Measurements from ENCODE around the gene KY.

The KY gene

GRCh38 chr3:134659391-134660045 is 8.7 kb upstream of the KY start:
- Mint-ChIP-seq H3K9me3 (peaks cover 5% of the 10 kb centered on the region), H3K36me3 (peaks cover 3% of the 10 kb centered on the region), H3K27ac (no peak overlapping the region), H3K4me1 (peaks cover 3% of the 10 kb centered on the region), H3K4me3 (no peak overlapping the region), H3K27me3 (peaks cover 15% of the 10 kb centered on the region)
- DNase-seq (ENCODE audit: low spot score in 2 of 2) (no peak), ATAC-seq (ENCODE audit: low read depth) (no peak)

GRCh38 chr3:134658555-134658954 is 7.7 kb upstream of the KY start:
- Mint-ChIP-seq H3K4me1 (peaks cover 3% of the 10 kb centered on the region), H3K36me3 (peaks cover 3% of the 10 kb centered on the region), H3K27me3 (peaks cover 13% of the 10 kb centered on the region), H3K9me3 (peaks cover 5% of the 10 kb centered on the region), H3K4me3 (no peak overlapping the region), H3K27ac (no peak overlapping the region)
- DNase-seq (ENCODE audit: low spot score in 2 of 2), result no peak
- ATAC-seq (ENCODE audit: low read depth), result no peak

DNA sequence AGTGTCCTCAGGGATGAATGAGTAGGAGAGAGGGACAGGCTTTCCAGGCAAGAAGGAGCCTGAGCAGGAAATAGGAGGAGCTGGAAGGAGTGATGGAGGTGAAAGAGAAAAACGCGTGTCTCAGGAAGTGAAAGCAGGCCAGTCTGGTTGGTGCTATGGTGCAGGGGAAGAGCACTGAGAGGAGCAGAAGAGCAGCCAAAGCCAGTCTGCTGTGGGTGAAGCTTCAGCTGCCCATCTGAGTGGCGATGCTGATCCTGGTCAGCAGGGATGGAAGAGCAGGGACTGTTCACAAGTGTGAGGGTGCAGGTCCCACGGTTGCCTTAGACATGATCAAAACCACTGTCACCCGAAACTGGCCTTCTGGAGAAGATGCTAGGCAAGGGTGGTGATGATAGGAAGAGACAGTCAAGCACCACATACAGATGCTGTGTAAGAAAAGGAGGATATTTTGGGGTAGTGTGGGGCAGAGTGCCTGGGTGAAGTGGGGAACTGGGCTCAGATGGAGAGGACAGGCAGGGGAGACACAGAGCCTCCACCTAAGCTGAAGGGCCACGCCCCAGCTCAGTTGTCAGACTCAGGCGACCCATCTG is 5.5 kb upstream of the KY start:
- peaks cover 3% of the 10 kb centered on the region for H3K9me3 Mint-ChIP-seq
- peaks cover 14% of the 10 kb centered on the region for H3K27me3 Mint-ChIP-seq
- DNase-seq (ENCODE audit: low spot score in 2 of 2), result no peak
- no peak overlapping the region for H3K4me3 Mint-ChIP-seq
- no peak for ATAC-seq (ENCODE audit: low read depth)
- H3K4me1 Mint-ChIP-seq, result peaks cover 3% of the 10 kb centered on the region
- peaks cover 2% of the 10 kb centered on the region for H3K36me3 Mint-ChIP-seq
- H3K27ac Mint-ChIP-seq, result no peak overlapping the region

DNA sequence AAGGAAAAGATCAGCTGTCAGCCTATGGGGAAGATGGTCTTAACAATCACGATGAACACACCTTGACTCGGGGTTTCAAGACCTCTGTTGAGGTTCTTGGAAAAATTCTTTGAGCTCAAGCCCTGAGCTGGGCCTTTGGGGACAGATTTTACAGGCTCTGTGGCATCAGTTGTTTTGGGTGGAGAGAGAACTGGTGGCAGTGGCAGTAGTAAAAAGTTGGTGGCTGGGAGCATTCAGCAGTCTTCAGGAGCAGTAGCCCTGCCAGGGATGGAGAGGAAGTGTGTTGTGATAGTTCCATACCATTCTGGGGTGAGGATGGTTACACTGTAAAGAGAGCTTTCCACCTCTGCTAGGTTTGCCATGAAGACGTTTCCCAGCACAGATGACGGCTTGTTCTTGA is 4.9 kb upstream of the KY start:
- no peaks in the 10 kb centered on the region for H3K9me3 Mint-ChIP-seq
- DNase-seq (ENCODE audit: low spot score in 2 of 2) (no peak), ATAC-seq (ENCODE audit: low read depth) (no peak)
- H3K4me3 Mint-ChIP-seq, result no peak overlapping the region
- no peak overlapping the region for H3K27ac Mint-ChIP-seq
- H3K36me3 Mint-ChIP-seq, result peaks cover 2% of the 10 kb centered on the region
- peaks cover 11% of the 10 kb centered on the region for H3K27me3 Mint-ChIP-seq
- peaks cover 3% of the 10 kb centered on the region for H3K4me1 Mint-ChIP-seq

- Mint-ChIP-seq H3K27ac (no peak overlapping the region), H3K4me3 (no peak overlapping the region), H3K9me3 (no peaks in the 10 kb centered on the region), H3K4me1 (peaks cover 3% of the 10 kb centered on the region), H3K27me3 (peaks cover 11% of the 10 kb centered on the region), H3K36me3 (peaks cover 2% of the 10 kb centered on the region)
- ATAC-seq (ENCODE audit: low read depth), result no peak
- DNase-seq (ENCODE audit: low spot score in 2 of 2), result no peak
Observed at GRCh38 chr3:134654031-134654430, 3.2 kb upstream of the KY start.

- DNase-seq (ENCODE audit: low spot score in 2 of 2) (no peak), ATAC-seq (ENCODE audit: low read depth) (no peak)
- peaks cover 8% of the 10 kb centered on the region for H3K27me3 Mint-ChIP-seq
- H3K27ac Mint-ChIP-seq, result no peak overlapping the region
- H3K36me3 Mint-ChIP-seq, result peaks cover 2% of the 10 kb centered on the region
- no peaks in the 10 kb centered on the region for H3K9me3 Mint-ChIP-seq
- H3K4me1 Mint-ChIP-seq, result peaks cover 3% of the 10 kb centered on the region
- no peak overlapping the region for H3K4me3 Mint-ChIP-seq
Observed at GRCh38 chr3:134652886-134653630, 2.2 kb upstream of the KY start.

- Mint-ChIP-seq H3K27ac (no peak overlapping the region), H3K9me3 (no peaks in the 10 kb centered on the region), H3K4me3 (no peak overlapping the region), H3K27me3 (peaks cover 8% of the 10 kb centered on the region), H3K4me1 (peaks cover 3% of the 10 kb centered on the region), H3K36me3 (peaks cover 2% of the 10 kb centered on the region)
- DNase-seq (ENCODE audit: low spot score in 2 of 2) (no peak), ATAC-seq (ENCODE audit: low read depth) (no peak)
Observed at GRCh38 chr3:134652409-134652831, 1.6 kb upstream of the KY start.

GRCh38 chr3:134651347-134652041 is 672 bp upstream of the KY start:
- peaks cover 7% of the 10 kb centered on the region for H3K27me3 Mint-ChIP-seq
- no peaks in the 10 kb centered on the region for H3K9me3 Mint-ChIP-seq
- no peak overlapping the region for H3K4me3 Mint-ChIP-seq
- H3K27ac Mint-ChIP-seq, result no peak overlapping the region
- DNase-seq (ENCODE audit: low spot score in 2 of 2) (no peak), ATAC-seq (ENCODE audit: low read depth) (no peak)
- peaks cover 2% of the 10 kb centered on the region for H3K36me3 Mint-ChIP-seq
- peaks cover 3% of the 10 kb centered on the region for H3K4me1 Mint-ChIP-seq

GRCh38 chr3:134649106-134649705 is 1.6 kb downstream of the KY start:
- Mint-ChIP-seq H3K36me3 (no peaks in the 10 kb centered on the region), H3K27me3 (peaks cover 2% of the 10 kb centered on the region), H3K4me1 (no peaks in the 10 kb centered on the region), H3K4me3 (no peak overlapping the region), H3K9me3 (no peaks in the 10 kb centered on the region), H3K27ac (no peak overlapping the region)
- ATAC-seq (ENCODE audit: low read depth), result no peak
- DNase-seq (ENCODE audit: low spot score in 2 of 2), result no peak

GRCh38 chr3:134647902-134648760 is 2.7 kb downstream of the KY start:
- no peak for DNase-seq (ENCODE audit: low spot score in 2 of 2)
- no peak overlapping the region for H3K4me3 Mint-ChIP-seq
- H3K9me3 Mint-ChIP-seq, result no peaks in the 10 kb centered on the region
- no peak overlapping the region for H3K27ac Mint-ChIP-seq
- no peak for ATAC-seq (ENCODE audit: low read depth)
- H3K4me1 Mint-ChIP-seq, result no peaks in the 10 kb centered on the region
- no peaks in the 10 kb centered on the region for H3K36me3 Mint-ChIP-seq
- H3K27me3 Mint-ChIP-seq, result peaks cover 2% of the 10 kb centered on the region

- Mint-ChIP-seq H3K4me1 (no peaks in the 10 kb centered on the region), H3K36me3 (no peaks in the 10 kb centered on the region), H3K27me3 (no peaks in the 10 kb centered on the region), H3K4me3 (no peak overlapping the region), H3K9me3 (no peaks in the 10 kb centered on the region), H3K27ac (no peak overlapping the region)
- no peak for DNase-seq (ENCODE audit: low spot score in 2 of 2)
- no peak for ATAC-seq (ENCODE audit: low read depth)
Observed at GRCh38 chr3:134646086-134646485, 4.7 kb downstream of the KY start.

- Mint-ChIP-seq H3K4me1 (no peaks in the 10 kb centered on the region), H3K4me3 (no peak overlapping the region), H3K27ac (no peak overlapping the region), H3K9me3 (no peaks in the 10 kb centered on the region), H3K27me3 (peaks cover 1% of the 10 kb centered on the region), H3K36me3 (no peaks in the 10 kb centered on the region)
- ATAC-seq (ENCODE audit: low read depth), result no peak
- DNase-seq (ENCODE audit: low spot score in 2 of 2), result no peak
Observed at GRCh38 chr3:134645515-134645914, 5.3 kb downstream of the KY start.
